UCSD-AML1 (cell line): ENCODE results near the gene ITGB1.

Source experiments
- DNase-seq: peaks from one replicate; lab custom pipeline; 2025; ENCODE audit not compliant: unreplicated experiment; lab: John Stamatoyannopoulos, UW

ITGB1 gene

DNA sequence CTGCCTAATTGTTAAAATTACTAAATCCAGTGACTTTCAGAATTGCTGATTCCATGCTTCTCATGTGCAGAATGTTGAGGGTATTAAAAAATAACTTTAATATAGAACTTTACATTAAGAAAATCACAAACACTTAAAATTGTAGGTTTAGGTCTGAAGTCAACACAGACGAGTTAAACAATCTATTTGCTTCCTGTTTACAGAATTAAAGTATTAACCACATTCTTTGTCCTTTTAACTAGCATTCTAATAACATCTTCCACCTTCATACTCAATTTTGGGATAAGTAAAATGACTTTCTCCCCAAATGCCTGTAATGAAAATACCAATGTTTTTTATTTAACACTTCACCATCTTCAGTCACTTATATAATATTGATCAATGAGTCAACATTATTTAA, 2.2 kb downstream of the ITGB1 start:
- no peak for DNase-seq

DNA sequence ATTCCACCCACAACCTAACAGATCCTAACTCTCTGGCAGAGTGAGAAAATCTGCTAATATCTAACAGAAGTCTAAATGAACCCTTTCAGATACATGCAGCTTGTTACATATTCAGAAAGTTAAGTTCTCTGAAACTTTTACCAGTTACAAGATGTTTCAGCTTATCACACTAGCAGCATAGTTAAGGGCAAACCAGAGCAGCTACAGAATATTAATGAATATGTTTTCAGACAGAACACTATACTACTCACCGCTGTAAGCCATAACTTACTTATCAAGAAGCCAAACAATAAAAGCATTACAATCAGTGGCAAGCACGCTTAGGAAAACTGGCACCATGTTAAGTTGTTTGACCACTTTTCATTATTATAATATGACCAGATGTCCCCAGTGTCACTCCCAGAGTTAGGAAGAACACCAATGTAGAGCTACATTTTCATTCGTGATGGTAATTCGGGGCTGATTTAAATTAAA, 2.7 kb downstream of the ITGB1 start:
- DNase-seq, result no peak

DNA sequence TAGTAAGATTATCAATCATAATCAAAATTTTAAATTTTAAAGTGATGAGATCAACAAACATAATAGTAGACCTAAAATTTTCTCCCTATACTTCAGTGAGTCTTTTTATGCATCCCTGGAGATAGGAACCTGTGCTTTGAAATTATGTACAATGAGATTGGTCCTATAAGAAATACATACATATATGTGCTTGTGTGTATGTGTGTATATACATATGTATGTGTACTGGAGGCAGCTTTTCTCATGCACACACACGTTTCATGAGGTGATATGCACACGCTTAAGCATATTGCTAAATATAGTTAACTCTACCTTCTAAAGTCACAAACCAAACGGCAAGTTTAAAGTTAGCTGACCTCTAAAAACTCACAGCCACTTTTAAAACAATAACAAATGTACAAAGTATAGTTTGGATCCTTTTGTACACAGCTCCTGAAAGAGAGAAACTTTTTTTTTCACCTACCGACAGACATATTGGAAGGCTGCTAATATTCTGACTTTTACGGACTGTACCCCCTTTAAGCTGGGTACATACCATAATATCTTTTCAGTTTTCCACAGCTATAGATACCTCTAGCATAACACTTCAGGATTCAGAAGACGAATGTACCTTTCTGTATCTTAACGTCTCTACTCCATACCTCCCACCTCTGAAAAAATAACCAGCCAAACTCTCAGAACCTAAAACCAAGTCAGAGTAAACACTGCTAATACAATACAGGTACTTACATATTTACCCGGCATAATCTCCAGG, 3.3 kb downstream of the ITGB1 start:
- no peak for DNase-seq

DNA sequence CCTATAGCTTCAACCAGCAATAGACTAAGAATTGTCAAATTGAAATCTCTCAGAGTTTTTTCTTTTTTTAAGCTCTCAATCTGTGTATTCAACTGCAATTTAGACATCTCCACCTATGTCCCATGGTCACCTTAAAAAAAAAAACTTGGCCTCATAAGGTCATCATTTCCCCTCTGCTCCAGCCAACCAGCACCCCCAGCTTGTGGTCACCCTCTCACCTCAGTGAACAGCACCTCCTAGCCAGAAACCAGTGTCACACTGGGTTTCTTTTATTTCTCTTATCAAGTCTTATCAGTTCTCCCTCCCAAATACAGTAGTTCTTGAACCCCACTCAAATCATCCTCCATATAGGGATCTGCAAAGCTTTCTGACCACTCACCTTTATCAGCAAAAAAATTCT, 4.0 kb downstream of the ITGB1 start:
- no peak for DNase-seq

DNA sequence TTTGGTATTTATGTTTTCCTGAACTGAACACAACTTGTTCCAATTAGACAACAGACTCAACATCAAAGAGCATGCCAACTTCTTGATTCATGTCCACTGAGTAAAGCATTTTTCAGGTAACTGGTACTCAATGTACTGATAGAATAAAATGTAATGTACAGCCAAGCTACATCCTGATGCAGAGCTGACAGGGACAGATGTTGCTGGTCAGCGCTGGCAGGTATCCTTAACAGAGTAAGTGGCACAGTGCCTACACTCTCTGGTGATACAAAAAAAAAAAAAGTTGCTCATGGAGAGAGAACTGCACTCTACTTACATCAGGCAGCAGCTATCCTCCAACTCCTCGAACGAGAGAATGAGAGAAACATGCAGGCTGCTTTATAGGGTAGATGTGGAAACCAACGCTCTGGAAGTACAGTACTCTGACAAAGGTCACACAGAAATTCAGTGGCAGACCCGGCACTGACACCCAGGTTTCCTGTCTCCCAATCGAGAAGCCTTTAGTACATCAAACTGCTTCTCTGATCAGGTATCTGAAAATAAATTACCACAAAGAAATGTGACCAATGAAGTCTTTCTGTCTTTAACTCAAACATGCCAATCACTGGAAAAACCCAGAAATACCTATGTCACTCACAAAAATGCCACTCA, 4.6 kb downstream of the ITGB1 start:
- DNase-seq, result no peak

DNA sequence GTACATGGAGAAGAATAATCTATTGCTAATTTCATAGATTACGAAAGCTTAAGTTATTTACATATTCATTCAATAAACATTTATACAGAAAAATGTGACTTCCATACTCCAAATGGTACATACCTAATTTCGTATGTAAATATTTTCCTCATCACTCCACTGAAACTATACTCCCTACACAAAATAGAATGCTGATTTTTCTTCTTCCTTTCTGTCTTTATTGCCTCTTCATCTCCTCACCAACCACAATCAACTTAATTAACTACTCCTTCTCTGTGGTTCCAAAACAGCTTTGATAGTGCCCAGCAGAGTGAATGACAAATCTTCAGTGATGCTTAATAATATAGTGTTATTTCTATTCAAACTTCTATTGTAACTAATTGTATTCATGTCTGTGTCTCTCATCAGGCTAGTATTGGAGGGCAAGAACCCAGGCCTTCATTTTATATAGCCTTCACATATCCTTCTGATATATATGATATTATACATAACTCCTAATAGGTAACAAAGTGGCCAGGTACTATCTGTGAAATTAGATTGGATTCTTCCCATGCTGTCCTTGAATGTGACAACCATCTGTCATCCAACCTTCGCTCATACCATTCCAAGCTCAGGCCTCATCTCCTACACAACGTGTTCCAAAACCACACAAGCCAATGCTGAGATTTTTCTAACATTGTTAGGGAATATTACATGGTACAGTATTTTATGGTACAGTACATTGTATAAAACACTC, 5.3 kb downstream of the ITGB1 start:
- DNase-seq, result no peak

DNA sequence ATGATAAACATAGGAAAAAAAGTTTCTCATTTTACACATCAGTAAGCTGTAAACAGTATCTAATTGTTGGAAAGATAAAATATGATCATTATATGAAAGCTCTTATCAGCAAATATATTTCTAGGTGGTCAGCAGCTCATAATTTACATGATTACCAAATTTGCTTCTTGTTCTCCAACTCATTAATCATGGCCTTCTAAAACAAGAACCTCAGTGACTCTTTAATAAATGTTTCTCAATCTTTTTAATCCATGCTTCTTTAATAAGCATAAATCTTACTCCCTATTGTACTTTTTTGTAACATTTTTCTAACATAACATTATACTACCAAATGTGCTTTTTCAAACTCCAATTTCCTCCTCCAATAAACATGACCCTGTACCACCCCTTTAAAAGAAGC, 5.9 kb downstream of the ITGB1 start:
- DNase-seq, result no peak

DNA sequence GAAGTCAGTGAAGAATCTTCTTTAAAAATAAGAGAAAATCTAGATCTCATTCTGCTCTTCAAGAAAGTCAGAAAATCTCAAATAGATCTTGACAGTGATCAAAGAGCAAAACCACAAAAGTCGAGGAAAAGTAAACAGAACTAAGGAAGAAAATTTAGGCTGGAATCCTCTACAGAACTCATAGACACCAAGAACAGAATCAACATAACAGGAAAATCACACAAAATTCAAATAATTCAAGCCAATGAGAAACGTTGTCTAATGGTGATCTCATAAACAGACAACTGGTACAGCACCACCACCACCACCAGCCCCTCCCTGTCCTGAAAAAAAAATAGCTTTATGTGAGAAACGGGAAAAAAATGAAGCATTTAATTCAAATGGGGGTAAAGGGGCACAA, 6.9 kb downstream of the ITGB1 start:
- DNase-seq, result no peak

DNA sequence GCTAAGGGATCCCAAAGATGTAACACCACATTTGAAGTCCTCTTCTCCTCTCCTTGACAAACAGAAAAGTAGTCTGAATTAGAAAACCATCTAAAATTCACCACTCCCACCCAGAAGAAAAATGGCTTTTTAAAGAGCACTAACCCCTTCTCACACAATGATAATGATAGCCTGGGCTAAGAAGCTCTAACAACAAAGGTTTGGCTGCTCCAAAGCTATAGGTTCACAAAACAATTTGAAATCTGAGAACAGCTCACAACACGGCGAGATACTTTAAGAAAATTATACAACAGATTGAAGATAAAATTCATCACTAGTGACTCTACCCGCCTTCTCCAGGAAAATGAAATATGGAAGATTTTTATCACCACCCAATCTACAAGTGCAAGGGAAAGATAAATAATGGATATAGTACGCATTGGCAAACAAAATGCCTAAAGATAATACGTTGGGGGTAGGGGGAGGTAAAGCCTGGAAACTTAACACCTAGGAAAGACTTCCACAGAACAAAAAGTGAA, 7.4 kb downstream of the ITGB1 start:
- no peak for DNase-seq

DNA sequence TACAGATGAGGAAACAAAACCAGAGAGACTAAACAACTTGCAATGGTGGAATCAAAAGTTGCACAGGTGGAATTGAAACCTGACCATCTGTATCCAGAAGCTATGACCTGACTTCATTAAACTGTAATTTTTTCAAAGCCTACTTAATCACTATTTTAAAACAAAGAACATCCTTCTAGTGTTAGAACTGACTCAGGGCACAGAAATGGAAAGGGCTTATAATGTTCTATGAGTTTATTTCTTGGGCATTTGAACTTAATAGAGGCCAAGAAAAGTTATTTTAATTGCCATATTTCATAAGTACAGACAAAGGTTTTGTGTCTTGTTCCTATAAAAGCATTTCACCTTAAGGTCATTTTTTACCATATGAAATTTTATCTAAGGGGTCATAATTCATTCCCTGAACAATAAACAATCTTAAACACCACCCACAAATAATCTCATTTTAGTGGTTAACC, 8.8 kb downstream of the ITGB1 start:
- no peak for DNase-seq

DNA sequence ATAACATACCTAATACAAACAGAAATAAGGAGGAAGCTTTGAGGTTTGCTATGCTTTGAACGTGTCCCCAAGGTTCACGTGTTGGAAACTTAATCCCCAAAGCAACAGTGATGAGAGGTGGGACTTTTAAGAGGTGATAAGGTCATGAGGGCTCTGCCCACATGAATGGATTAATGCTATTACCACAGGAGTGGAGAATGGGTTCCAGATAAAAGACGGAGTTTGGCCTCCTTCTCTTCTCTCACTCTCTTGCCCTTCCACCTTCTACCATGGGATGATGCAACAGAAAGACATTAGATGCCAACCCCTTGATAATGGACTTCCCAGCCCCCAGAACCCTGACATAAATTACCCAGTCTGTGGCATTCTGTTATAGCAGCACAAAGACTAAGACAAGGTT, 9.6 kb downstream of the ITGB1 start:
- DNase-seq, result no peak

DNA sequence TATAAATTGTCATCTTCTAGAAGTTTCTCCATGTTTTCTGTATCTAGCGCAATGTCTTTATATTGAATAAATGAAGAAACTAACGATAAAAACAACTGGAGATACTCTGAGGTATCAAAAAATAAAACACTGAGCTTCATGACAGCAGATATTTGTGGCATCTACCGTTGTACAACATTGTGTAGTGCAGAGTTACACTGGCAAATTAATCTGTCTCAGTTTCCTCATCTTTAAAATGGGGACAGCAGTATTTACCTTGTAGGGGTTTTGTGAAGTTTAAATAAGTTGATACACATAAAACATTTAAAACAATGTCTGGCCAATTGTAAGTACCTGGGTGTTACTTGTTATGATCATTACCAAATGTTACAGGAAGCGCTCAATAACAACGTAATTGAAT, 10.4 kb downstream of the ITGB1 start:
- DNase-seq, result no peak

DNA sequence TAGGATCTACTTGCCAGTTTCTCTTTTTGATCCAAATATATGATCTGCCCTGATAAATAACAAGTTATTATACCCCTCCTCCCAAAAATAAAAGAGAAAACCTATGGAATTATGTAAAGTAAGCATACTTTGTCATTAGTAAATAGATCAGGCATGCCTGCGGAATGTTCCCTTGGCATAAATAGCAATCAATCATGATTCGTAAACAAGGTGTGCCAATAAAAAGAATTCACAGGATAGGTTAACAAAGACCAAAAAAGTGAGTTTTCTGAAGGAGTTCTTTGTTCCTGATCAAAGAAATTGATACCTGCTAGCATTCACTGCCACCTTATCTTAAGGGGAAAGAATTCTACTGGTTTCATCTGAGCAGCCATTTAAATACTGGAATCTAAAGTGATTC, 11.9 kb downstream of the ITGB1 start:
- no peak for DNase-seq

DNA sequence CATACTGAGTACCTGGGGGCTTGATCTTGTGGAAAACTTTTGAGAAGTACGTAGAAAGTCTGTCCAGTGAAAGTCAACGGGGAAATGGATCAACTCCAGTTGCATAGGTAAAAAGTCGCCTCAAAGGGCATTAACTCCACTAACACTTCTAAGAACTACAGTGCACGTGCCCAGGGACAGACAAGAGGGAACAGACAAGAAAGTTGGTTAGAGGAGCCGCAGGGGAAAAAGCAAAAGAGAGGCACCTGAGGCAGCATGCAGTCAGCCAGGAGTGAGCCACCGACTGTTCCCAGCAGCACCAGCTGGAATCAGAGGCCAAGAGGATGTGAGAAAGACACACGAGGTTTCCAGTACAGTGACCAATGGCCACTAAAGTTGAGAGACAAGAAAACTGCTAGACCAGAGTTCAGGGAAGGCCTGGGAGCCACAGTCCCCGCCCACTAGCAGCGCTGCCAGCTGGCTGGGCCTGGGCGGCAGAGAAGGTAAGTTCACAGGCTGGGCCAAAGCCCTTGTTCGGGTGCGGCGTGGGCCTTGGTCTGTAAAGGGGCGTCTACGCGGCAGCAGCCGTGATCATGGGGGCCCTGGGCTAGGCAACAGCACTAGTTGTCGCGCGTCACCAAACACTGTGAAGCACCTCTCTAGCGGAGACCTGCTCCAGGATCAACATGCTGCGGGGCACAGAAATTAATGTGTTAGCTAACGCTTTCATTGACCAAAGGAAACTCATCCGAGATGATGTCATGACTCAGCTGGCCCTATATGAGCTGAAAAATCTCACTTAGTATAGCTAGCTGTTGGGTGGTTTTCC, 14.0 kb downstream of the ITGB1 start:
- no peak for DNase-seq

DNA sequence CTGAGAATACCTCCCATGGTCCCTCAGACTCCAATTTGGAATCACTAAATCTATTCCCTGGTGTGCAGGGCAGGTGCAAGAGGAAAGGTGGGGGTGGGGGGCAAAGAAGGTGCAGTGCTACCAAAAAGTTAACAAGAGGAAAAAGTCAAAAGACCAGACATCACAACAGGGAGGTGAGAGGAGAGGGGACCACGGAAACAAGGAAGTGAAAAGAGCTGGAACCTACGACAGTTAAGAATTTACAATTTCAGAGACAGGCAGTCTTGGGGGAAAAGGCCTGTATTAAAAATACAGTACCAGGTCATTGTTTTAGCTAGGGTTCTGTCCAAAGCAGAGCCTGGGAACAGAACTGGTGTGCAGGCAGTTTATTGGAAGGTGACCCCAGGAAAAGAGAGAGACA, 14.6 kb downstream of the ITGB1 start:
- no peak for DNase-seq

DNA sequence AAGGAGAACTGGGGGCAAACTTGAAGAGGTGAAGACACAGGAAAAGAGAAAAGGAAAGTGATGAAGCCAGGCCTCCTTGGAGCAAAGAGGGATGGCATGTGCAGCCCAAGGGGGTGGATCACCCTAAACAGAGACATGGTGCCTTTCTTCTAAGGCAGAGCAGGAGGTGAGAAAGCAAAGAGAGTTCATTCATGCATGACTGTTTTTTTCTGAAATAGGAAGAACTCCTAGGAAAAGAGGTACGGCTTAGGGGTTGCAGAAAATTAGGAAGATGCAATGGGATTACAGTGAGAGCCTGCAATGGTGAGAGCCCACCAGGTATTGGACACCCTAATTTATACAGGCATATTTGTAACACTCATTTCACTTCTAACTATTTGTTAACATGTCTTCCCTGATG, 15.9 kb downstream of the ITGB1 start:
- no peak for DNase-seq

DNA sequence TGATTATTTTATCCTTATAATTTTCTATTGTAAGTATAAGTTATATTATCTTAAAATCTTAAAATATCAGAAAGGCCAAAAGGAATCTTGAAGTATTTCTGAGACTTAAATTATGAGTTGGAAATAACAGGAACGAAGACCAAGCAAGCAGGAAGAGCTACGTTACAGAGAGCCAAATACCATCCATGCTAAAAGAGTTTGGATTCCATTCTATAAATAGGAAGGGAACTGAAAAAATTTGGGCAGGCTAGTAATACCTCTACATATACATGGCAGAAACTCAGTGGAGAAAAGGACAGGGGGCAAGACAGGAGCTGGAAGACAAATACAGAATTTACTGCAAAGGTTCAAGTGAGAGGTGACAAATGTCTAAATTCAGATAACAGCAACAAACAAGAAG, 16.7 kb downstream of the ITGB1 start:
- DNase-seq, result no peak

DNA sequence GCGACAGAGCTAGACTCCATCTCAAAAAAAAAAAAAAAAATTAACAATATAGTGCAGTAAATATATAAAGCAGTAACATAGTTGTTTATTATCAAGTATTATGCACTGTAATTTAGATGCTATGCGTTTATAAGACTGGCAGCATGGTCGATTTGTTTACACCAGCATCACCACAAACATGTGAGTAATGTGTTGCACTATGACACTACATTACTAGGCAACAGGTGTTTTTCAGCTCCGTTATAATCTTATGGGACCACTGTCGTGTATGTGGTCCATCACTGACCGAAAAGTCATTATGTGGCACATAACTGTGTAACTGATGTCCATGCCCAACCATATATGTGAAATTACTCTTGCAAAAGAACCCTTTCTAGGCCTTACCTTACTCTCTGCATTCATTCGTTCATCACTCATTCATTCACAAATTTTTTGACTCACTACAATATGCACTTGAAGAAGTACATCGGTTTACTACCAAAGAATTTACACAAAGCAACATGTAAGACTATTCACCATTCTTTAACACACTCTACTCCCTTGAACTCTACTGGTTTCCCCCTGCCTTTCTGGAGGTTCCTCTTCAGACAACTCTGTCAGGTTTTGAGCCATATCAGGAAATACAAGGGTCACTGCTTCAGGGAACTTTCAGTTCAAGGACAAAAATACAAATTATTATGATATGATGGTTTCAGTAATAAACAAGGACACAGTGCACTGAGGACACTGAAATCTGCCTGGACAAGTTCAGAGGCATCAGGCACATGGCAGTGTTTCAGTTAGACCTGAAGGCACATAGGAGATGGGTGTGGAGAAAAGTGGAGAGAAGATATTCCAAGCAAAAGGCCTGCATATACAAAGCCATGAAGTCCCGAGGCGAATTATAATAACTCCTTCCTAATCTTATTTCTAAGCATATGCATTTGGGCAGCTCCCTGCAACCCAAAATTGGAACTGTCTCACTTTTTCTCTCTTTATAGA, 17.4 kb downstream of the ITGB1 start:
- DNase-seq, result no peak

DNA sequence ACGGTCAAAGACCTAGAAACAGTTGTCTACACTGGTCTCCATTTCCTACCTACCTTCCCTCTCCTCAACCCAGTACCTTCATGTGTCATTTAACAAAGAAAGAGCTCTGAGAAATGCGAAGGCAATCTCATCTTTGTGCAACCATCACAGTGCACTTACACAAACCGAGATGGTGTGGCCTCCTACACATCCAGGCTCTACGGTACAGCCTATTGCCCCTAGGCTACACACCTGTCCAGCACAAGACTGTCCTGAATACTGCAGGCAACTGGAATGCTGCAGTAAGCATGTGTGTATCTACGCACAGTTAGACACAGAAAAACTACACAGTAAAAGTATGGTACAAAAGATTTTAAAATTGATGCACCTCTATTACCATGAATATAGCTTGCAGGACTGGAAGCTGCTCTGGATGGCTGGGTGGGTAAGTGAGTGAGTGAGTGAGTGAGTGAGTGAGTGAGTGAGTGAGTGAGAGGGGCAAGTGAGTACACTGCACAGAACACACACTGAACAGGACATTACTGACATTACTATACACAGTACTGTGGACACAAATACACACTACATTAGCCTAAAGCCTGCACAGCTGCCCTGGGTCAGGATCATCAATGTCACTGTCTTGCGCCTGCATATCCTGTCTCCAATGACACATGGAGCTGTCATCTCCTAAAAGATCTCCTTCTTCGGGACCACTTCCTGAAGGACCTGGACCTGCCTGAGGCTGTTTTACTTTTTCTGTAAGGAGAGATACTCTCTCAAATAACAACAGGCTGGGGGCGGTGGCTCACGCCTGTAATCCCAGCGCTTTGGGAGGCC, 18.5 kb downstream of the ITGB1 start:
- no peak for DNase-seq
